Superior temporal gyrus (tissue), 1 donor: ENCODE data around the gene TRAPPC3L.
A peak's percentile ranks its signal among the peaks of the same experiment; 100 is the strongest.

ENCODE experiments used
- DNase-seq: peaks from one replicate; pipeline ENCODE4 v3.0.0-alpha.2; 2016; ENCODE audit errors: extremely low spot score

The TRAPPC3L gene

DNA sequence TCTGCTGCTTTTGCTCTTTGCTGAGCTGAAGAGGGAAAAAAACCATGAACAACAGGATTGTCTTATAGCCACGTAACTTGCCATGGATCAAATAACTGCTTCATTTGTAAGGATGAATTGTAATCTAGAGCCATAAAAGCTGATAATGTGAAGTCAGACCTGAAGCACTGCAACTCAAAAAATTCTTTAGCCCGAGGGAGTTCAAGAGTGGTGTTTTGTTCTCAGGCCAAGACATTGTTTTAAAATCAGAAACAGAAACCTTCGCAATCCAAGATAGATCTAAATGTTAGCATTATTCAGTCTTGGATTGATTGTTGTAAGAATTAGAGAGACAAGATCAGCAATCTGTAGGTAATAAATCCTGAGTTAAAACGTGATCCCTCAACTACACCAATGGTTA lies at the start of gene TRAPPC3L:
TSS of gene TRAPPC3L (minus strand) at position 34 of the 400 bp plus-strand sequence. CDS start 170 bp downstream, outside the sequence.
- no peak for DNase-seq

DNA sequence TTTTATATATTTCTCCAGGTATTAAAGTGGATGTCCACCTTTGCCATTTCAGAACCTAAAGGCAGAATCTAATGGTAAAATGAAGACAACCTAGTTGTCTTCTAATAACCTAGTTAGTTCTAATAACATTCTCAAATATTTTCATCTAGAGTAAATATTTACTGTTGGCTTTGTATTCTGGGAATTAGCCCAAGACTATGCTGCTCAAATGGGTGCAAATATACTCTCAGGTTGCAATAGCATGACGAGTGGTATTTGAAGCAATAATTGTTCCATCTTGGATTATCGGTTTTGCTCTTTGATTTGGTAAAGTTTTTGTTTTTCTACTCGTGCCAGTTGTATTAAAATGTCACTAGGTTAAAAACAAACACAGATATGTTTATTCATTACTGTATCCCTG lies 49.8 kb upstream of the TRAPPC3L start:
- DNase-seq = no peak

DNA sequence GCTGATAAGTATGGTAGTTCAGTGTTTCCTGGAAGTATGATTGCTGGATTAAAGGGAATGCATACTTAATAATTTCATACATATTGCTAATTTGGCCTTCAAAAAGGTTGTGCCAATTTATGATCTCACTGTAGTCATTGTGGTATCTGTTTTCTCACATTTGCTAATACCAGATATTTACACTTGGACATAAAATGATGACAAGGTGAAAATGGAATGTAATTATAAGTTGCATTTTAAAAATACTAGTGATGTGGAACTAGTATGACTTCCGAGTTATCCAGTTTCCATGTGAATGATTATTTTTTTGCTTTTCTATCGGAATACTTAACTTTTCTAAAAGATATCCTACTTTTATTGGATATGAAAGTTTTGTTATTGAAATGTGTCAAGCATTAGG lies 41.3 kb upstream of the TRAPPC3L start:
- DNase-seq = no peak

DNA sequence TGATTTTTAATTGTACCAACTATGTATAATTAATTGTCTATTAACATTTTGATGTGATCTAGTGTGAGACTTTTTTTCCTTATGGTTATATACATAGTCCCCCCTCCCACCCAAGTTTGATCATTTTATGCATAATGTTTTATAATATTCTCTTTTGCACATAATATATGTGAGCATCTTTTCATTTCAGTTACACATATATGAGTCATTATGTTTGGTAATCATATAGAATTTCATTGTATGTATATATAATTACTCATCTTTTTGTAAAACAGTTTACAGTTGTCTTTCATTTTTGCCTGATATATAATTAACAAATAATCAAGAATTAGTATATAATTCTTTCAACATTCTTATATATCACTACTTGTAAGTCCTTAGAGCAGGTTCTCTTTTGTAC lies 40.8 kb upstream of the TRAPPC3L start:
- DNase-seq = no peak

DNA sequence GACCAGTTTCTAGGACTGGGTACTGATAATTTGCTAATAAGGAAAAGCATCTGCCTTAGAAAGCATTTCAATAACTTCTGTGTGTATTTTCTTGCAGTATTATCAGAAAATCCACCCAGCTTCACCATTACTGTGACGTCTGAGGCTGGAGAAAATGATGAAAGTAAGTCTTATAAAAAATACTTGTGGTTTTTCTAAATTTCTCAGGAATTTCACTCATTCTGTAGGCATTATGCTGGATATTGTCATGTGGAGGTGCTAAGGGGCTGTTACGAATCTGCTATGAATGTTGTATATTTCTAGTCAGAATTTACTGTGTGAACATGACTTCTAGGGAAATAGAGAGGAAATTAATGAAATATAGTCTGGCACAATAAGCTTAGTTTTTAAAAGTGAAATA lies 34.7 kb upstream of the TRAPPC3L start:
- DNase-seq = no peak

DNA sequence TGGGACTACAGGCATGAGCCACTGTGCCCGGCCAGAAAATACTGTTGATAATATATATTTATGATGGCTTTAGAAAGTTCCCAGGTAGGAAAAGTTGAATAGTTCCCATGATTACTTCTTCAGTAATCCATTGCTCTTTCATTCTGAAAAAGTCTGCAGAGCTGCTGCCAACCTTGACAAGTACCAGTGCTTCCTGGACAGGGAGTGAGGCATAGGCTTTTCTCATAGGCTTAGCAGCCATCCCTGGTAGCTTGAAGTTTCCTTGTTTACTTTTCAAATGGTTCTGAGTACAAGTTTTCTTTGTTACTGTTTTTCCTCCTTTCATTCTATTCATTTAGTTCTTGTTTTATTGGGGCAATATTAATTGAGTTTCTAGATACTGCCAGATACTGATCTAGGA lies 33.7 kb upstream of the TRAPPC3L start:
- no peak for DNase-seq

DNA sequence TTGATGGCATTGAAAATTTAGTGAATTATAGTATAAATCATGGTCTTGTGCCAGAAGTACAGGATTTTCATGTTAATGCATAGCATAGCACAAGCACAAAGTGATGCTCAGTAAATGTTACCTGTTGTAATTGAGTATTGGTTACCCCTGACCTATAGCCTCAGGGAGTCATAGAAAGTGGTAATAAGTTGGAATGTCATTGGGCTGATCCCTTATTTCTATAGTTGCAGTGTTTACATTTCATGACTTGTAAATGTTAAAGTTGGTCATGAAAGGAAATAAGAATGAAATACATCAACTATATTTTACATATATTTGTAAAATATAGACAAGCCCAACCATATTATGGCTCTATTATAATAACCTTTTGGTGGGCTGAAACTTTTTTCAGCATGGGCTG lies 32.9 kb upstream of the TRAPPC3L start:
- DNase-seq = no peak

DNA sequence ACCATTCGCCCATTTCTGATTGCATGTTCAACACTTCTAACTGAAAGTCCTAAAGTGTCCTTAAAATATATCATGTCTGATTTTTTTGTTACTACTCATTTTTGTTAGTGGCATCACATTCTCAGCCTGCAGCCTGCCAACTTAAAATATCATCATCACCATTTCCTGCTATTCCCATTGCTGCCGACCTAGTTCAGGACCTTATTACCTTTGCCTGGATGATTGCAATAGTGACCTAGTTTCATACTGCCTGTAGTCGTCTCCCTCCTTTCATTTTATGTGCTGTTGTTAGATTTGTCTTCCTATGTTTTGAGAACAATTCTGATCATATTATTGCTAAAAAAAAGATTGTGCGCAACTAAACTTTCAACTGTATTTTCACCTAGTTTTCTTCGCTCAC lies 32.0 kb upstream of the TRAPPC3L start:
- no peak for DNase-seq

DNA sequence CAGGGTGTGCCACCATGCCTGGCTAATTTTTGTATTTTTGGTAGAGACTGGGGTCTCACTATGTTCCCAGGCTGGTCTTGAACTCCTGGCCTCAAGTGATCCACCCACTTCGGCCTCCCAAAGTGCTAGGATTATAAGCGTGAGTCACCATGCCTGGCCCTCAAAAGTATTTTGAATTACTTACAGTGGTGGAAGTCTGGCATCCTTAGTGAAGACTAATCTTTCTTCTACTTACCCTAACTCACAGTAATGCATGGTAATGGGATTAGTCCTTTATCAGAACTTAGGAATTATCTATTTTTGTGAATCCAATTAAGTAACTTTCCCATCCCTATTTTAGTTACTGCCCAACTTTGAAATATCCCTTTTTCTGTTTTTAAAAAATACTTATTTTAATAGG lies 29.7 kb upstream of the TRAPPC3L start:
- no peak for DNase-seq

DNA sequence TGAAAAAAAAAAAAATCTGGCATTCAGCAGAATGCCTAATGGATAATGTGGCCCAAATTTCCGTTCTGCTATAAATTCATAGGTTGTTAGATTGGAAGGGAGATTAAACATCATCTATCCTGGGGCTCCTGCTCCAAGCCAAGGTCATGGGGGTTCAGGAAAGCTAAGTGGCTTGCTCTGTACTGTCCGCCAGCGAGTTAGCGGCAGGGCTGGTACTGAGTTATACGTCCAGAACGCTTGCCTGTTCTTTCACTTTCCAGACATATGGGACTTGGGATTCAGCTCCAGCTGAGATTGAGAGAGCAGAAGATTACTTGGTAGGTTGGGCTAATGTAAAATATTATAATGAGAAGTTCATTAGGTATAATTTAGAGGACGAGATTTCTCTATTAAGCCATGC lies 26.7 kb upstream of the TRAPPC3L start:
- DNase-seq = no peak

DNA sequence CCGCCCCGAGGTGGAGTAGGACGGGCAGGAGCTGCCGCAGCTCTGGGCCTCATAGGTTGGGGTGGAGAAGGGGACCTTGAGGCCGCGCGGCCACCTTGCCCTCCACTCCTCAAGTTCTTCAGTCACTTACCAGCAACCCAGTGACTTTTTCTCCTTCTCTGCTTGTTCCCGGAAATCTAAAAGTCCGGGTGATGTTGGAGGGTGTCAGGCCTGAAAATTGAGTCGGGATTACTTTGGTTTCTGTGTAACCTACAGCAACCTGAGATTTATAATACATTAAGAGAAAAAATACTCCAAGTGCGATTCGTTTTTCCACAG lies 26.2 kb upstream of the TRAPPC3L start:
- peak; percentile 20 for DNase-seq

DNA sequence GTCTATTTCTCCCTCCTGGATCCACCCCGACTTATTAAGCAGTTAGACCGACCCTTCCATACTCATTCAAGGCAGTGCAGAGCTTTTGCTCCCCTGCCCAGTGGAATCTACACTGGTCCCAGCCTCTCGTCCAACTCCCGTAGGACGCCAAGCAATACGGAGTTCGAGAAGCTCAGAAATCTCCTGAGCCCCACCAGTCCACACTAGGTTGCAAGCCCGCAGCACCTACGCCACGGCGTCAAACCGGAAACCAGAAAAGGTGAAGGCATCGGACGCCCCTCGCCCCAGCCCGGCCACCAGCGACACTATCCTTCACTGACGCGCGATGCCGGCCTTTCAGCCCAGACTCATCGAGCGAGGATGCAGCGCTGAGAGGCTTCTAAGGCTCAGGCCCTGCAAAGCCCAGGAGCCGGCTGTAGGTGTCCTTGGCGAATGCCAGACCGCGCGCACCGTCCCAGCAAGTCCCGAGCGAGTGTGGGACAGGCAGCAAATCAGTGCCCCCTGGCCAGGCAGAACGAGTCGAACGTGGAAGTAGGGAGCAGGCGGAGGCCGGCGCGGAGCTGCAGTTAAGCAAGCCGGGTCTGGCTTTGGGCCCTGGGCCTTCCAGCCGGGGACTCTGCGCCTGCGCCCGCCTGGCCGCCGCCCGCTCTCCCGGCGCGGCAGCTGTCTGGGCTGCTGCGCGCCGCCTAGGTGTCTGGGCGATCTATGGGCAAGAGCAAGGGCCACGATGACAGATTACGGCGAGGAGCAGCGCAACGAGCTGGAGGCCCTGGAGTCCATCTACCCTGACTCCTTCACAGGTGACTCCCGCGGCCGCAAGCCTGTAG lies 25.6 kb upstream of the TRAPPC3L start, which contains the start of gene RWDD1:
TSS of gene RWDD1 (plus strand) at position 649 of the 827 bp plus-strand sequence. CDS start at position 728, 79 bp downstream.
- DNase-seq = peak; percentile 97

DNA sequence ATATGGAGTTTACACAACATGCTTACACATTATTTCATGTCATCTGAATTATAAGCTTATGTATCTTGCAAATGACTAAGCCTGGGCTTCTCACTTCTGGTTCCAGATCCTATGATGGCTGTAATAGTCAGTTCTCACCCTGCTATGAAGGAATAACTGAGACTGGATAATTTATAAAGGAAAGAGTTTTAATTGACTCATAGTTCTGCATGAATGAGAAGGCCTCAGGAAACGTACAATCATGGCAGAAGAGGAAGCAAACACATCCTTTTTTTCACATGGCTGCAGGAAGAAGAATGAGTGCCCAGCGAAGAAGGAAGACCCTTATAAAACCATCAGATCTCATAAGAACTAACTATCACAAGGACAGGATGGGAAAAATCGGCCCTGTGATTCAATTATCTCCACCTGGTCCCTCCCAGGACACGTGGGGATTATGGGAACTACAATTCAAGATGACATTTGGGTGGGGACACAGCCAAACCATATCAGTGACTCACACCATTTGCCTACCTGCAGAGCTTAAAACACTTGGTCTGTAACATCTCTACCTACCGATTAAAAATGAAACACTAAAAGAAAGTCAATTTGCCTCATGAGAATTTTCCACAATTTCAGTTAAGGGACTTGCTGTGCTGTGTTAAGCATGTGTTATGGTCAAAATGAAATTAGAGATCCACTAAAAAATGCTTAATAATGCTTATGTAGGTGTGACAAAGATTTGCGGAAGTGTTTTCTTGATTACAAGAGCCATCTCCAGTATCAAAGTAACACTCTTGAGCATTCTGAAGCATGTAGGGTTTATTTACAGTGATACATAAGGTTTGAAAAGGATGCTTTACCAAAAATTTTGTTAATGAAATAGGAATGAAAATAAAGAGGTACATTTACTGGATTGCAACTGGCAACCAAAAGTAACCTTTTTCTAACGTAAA lies 23.6 kb upstream of the TRAPPC3L start:
- no peak for DNase-seq

DNA sequence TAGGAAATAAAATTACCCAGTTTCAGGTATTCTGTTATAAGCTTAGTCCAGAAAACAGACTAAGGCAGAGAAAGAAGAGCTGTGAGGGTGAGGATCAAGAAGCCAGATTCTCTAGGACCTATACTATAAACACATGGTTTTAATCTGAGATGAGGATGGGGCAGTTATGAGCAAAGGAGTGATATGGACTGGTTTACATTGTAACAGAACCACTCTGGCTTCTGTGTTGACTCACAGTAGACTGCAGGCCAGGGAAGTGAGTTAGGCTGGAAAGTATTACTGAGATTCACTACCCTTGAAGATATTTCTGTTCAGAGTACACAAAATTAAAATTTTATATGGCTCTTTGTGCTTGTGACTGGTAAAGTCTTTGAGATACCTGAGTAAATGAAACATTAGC lies 22.6 kb upstream of the TRAPPC3L start:
- no peak for DNase-seq

DNA sequence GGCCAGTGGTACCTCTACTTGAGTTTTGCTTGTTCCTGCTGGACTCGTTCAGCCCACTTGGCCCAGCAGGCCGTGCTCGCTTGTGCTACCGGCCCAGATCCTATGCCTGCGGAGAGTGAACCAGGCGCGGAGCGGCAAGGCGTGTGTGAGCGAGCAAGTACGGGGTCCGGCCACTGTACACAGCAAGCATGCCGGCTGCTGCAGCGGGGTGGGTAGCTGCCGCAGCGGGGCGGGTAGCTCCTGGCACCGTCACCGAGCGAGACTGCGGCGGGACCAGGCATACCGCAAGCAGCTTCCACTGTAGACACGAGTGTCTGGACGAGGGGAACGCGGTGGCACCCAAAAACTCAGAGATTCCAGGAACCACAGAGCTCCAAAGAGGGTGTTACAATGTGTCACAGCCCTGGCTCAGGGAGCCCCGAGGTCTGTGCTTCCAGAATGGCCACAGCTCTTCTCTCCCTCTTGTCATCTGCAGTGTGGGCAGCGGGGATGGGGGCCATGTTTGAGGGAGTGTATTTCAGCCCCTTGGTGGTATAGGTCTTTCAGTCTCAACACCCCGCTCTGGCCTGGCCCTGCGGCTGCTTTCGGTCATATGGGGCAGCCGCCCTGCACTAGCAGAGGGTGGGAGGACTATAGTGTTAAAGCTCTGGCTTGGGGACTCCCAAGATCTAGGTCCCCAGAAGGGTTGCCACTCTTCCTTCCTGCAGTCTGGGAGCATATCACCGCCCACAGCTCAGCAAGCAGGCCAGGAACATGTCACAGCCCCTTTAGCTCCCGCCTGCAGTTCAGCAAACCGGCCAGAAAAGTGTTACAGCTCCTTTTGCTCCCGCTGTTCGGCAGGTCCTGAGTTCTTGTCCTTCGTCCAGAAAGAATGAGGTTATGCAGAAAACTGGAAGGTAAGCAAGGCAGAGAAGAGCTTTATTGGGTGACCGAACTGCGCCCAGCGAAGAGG lies 19.7 kb upstream of the TRAPPC3L start:
- no peak for DNase-seq

DNA sequence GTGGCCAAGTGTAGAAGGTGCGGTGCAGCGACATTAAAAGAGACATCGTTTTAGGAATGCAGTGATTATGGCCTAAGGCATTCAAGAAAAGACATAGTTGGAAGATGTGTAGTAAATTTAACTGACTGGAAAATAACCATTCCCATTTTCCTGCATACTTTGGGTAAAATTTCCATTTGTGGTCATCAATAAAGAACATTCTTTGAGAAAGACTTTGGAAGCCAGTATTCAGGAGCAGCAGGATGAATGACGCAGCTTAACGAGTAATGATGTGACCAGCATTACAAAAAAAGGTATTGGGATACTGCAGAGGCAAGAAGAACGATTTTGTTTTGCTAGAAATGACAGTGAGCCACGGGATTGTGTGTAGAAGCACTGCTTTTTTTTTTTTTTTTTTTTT lies 18.8 kb upstream of the TRAPPC3L start:
- no peak for DNase-seq

DNA sequence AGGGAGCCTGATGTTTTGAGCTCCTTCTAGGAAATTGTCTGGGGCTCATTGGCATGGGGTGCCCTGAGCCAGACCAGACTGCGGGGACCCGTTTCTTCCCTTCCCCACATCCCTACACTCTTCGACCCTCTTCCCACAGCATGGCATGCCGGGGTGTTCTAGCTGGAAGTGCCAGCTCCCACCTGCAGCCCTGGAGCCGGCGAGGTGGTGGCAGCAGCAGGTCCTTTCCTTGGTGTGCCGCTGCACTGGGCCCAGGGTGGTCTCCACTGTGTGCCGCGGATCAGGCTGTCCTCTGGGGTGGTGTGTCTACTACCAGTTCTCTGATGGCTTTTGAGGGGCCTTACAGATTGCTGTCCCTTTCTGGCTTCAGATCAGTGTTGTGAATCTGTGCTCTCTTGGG lies 18.3 kb upstream of the TRAPPC3L start:
- DNase-seq = no peak

DNA sequence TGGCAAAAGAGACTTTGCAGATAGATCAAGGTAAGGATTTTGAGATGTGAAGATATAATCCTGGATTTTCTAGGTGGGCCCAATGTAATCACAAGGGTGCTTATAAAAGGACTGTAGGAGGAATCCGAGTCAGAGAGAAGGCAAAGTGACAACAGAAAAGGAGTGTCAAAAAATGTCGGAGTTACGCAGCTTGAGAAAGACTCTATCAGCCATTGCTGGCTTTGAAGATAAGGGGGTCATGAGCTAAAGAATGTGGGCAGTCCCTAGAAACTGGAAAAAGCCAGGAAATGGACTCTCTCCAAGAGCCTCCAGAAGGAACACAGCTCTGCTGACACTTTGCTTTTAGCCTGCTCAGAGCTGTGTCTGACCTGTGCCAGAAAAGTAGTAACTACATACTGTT lies 17.1 kb upstream of the TRAPPC3L start:
- no peak for DNase-seq

DNA sequence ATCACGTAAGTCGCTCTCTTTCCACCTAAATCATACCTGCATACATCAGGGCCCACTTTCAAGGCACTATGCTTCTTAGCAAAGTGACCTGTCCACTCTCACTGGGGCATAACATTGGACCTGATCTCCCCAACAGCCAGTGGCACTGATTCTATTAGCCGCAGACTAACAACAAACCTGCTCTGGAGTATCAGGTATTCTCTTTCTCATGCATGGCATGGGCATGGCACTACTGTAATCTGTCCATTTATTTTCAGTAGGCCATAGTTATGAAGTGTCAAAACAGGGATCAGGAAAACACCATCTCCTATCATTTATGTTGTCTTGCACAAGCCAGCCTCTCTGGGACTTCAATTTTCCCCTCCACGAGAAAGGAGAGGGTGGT lies 16.5 kb upstream of the TRAPPC3L start:
- DNase-seq = no peak

DNA sequence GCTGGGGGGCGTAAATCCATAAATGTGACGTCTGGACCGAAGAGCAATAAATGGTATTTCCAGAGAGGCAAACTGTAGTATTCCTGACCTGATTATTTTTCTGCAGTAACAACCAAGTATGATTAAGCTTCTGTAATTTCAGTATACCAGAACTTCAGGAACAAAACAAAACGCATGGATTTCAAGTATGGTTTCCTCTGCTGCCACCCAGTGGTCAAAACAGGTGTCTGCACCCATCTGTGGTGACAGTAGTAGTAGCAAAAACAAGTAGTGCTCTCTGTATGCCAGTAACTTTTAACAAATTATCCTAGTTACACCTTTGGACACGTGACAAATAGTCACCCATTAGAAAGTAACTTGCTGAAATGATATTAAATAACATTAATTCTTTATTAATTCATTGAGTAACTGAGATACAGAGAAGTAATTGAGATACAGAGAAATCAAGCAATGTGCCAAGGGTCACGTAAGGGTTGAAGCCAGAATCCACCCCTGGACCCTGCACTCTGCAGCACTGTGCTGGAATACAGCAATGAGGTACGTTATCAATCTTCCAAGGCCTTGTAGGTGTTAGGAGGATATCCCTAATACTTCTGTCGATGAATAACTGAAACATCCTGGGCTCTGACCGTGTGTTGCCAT lies 16.0 kb upstream of the TRAPPC3L start:
- DNase-seq = peak; percentile 96

DNA sequence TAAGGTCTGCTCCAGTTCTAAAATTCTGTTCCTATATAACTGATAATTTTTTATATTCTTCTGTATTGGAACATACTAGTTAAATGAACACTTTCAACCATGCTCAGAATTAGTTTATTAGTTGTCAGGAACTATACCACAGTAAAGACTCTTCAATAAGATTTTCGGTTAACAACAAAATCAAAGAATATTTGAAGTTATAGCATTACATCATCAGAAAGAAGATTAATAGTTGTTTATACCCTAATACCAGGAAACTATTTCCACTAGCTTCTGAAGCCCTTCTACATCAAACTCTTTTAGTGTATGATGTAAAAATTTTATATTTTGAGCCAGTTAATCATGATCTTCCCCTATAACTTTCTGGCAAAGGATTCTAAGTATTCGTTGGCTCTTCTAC lies 14.6 kb upstream of the TRAPPC3L start:
- DNase-seq = no peak
